ENCODE results near the gene G2E3.
"Not testable (repeated sequence)": the region's sequence is repeated elsewhere in the genome, so short reads cannot be mapped to it uniquely, and the experiment has no call there.

The G2E3 gene

DNA sequence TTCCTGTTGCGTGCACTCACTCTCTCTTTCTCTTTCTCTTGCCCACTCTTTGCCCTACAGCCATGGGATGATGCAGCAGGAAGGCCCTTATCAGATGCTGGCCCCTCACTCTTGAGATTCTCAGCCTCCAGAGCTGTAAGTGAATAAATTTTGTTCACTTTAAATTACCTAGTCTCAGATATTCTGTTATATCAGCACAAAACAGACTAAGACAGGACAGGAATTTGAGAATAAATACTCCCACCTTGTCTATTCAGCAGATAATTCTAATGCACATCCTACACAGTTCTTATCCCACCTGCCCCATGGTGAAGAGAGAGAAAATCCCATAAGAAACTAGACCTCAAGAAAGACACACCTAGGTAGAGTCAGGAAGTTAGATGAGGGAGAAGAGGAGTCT lies 25.8 kb upstream of the G2E3 start:
- no peak overlapping the region for H3K4me3 ChIP-seq (replicated peaks in 1 of 2; ENCODE audit: low read depth in 2 of 2, low read length in 2 of 2)
- TF ChIP-seq, protein P1, sequence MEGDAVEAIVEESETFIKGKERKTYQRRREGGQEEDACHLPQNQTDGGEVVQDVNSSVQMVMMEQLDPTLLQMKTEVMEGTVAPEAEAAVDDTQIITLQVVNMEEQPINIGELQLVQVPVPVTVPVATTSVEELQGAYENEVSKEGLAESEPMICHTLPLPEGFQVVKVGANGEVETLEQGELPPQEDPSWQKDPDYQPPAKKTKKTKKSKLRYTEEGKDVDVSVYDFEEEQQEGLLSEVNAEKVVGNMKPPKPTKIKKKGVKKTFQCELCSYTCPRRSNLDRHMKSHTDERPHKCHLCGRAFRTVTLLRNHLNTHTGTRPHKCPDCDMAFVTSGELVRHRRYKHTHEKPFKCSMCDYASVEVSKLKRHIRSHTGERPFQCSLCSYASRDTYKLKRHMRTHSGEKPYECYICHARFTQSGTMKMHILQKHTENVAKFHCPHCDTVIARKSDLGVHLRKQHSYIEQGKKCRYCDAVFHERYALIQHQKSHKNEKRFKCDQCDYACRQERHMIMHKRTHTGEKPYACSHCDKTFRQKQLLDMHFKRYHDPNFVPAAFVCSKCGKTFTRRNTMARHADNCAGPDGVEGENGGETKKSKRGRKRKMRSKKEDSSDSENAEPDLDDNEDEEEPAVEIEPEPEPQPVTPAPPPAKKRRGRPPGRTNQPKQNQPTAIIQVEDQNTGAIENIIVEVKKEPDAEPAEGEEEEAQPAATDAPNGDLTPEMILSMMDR (IDR thresholded peaks at IDR 0.05; ENCODE audit: low read depth, low read length), result no peak
- DNase-seq (ENCODE audit: low read depth in 2 of 2), result no peak

DNA sequence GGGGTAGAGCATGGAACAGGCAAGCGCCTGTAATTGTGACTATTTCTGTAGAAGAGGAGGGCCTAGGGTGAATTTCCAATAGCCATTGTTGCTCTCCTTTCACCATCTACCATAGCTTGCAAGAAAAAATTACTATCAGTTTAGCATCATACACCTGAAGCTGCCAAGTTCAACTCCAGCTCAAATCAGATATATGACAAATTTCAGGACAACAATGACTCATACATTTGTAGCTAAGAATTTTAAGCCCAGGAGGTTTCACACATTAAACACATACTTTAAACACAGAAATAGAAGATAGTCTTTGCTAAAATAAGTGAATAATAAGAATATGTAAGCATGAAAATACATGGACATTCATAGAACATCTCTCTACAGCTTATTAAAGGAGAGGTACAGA lies 17.6 kb upstream of the G2E3 start:
- TF ChIP-seq, protein P1 (IDR thresholded peaks at IDR 0.05; ENCODE audit: low read depth, low read length), result no peak
- no peak for DNase-seq (ENCODE audit: low read depth in 2 of 2)
- H3K4me3 ChIP-seq (replicated peaks in 1 of 2; ENCODE audit: low read depth in 2 of 2, low read length in 2 of 2), result no peak overlapping the region

DNA sequence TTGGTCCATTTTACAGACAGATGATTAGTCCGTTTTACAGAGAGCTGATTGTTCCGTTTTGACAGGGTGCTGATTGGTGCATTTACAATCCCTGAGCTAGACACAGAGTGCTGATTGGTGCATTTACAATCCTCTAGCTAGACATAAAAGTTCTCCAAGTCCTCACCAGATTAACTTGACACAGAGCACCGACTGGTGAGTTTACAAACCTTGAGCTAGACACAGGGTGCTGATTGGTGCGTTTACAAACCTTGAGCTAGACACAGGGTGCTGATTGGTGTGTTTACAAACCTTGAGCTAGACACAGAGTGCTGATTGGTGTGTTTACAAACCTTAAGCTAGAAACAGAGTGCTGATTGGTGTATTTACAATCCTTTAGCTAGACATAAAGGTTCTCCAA lies 12.2 kb upstream of the G2E3 start:
- not testable (repeated sequence) for H3K4me3 ChIP-seq (replicated peaks in 1 of 2; ENCODE audit: low read depth in 2 of 2, low read length in 2 of 2); DNase-seq (ENCODE audit: low read depth in 2 of 2)

DNA sequence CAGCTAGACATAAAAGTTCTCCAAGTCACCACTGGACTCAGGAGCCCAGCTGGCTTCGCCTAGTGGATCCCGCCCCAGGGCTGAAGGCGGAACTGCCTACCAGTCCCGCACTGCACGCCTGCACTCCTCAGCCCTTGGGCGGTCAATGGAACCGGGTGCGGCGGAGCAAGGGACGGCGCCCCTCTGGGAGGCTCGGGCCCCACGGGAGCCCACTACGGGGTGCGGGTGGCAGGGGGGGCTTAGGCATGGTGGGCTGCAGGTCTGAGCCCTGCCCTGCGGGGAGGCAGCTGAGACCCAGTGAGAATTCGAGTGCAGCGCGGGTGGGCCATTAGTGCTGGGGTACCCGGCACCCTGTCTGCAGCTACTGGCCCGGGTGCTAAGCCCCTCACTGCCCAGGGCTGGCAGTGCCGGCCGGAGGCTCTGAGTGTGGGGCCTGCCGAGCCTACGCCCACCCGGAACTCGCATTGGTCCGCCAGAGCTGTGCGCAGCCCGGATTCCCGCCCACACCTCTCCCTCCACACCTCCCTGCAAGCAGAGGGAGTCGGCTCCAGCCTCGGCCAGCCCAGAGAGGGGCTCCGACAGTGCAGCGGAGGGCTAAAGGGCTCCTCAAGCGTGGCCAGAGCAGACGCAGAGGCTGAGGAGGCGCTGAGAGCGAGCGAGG lies 11.4 kb upstream of the G2E3 start:
- H3K4me3 ChIP-seq (replicated peaks in 1 of 2; ENCODE audit: low read depth in 2 of 2, low read length in 2 of 2), result no peak overlapping the region
- no peak for DNase-seq (ENCODE audit: low read depth in 2 of 2)
- TF ChIP-seq, protein P1 (IDR thresholded peaks at IDR 0.05; ENCODE audit: low read depth, low read length), result no peak

DNA sequence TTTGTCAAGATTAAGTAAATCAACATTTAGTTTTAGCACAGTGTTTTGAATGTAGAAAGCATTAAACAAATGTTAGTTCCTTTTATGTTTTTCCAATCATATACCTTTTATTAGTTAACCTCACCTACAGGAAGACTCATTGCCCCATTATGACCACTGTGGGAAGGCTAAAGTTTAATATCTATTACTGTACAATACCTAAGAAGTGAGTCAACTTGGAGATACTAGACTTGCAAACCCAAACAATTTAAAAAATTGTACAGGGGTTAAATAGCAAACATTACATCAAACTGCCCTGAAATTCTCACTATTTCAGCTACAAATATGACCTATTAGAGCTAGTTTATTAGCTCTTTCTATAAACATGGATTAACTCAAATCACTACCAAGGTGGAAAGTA lies 8.6 kb upstream of the G2E3 start:
- DNase-seq (ENCODE audit: low read depth in 2 of 2), result peak in 1 of 2 donors; percentile 48
- TF ChIP-seq, protein P1 (IDR thresholded peaks at IDR 0.05; ENCODE audit: low read depth, low read length), result no peak
- H3K4me3 ChIP-seq (replicated peaks in 1 of 2; ENCODE audit: low read depth in 2 of 2, low read length in 2 of 2), result no peak overlapping the region

DNA sequence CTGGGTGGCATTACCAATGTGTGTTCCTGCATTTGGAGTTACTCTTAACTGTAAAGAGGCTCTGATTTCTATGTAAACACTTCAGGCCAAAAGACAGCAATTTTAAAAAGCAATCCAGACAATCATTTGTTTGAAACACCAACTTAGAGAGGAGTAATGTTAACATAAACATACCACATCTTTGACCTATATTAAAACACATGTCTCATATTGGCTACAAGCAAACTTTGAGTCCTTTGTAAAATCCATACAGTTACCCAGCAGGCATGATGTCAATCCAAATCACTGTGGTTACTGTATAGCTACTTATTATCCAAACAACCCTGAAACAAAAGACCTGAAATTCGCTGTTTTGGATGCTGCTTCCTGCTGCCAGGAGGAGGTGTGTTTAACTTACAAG lies 7.5 kb upstream of the G2E3 start:
- TF ChIP-seq, protein P1 (IDR thresholded peaks at IDR 0.05; ENCODE audit: low read depth, low read length), result no peak
- no peak overlapping the region for H3K4me3 ChIP-seq (replicated peaks in 1 of 2; ENCODE audit: low read depth in 2 of 2, low read length in 2 of 2)
- no peak for DNase-seq (ENCODE audit: low read depth in 2 of 2)

DNA sequence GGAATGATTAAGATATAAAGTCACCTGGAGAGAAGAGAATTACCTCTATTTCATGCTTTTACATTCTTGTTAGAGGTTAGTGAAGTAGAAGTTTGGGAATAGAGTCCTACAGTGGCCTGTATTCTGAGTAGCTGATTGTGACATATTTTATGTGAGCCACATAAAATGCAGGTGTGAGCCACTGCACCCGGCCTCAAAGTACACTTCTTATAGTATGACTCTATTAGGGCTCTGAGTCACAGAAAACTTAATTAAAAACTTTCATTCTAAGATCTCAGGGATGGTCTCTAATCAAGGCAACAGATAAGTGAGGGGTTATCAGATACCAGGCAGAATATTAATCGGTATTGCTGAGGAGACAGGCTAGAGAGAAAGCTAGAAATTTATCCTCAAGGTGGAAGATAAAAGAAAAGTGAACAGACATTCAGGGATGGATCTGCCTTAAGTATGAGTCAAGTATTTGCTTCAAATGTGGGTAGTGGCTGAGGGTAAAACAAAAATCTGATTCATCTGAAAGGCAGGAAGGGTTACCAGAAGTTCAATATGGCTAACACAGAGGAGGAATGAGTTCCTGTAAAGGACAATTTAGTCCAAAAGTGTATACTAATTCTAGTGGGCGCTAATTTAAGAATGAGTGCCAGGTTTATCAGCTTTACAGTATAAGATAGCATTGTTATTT lies 5.5 kb upstream of the G2E3 start:
- TF ChIP-seq, protein P1 (IDR thresholded peaks at IDR 0.05; ENCODE audit: low read depth, low read length), result no peak
- H3K4me3 ChIP-seq (replicated peaks in 1 of 2; ENCODE audit: low read depth in 2 of 2, low read length in 2 of 2), result no peak overlapping the region
- DNase-seq (ENCODE audit: low read depth in 2 of 2), result peak in 1 of 2 donors; percentile 77

All from cardiac fibroblast (primary cell).